CD4-positive, alpha-beta memory T cell (primary cell): ENCODE measurements around the gene SDE2. TPM values are rescaled to one million over a fixed set of nuclear protein-coding genes. Genes with fewer than 3 reads are reported as not detected.
"Not testable (repeated sequence)": the region's sequence is repeated elsewhere in the genome, so short reads cannot be mapped to it uniquely, and the experiment has no call there.

Experiments used
- CTCF ChIA-PET: fragments of 350-600 bp; sonication (Branson Sonifier 250); formaldehyde crosslinking; loops from one replicate; lab custom pipeline; 2021; ENCODE audit warnings: inconsistent platforms; ENCODE audit not compliant: partially characterized antibody; lab: Charles Lee
- POLR2A ChIA-PET: fragments of 350-600 bp; sonication (Branson Sonifier 250); formaldehyde crosslinking; loops from one replicate; lab custom pipeline; 2021; ENCODE audit not compliant: partially characterized antibody; lab: Charles Lee
- DNase-seq, 5 donors: peaks; one replicate each; pipeline versions ENCODE4 v3.0.0 to v3.0.0-alpha.2; 2020 to 2022; ENCODE audit warnings: mixed read lengths in 1 of 5
- H3K27ac ChIP-seq: one replicate; pipeline ENCODE4 v1.7.0; 2013; ENCODE audit warnings: low read depth, low read length
- H3K27me3 ChIP-seq: 2 replicates; pipeline ENCODE4 v1.7.0; 2013; ENCODE audit warnings: mild to moderate bottlenecking, low read length, moderate library complexity; ENCODE audit not compliant: insufficient read depth
- H3K36me3 ChIP-seq: 2 replicates; pipeline ENCODE4 v1.7.0; 2013; ENCODE audit warnings: mild to moderate bottlenecking, low read length, moderate library complexity; ENCODE audit not compliant: insufficient read depth
- H3K4me1 ChIP-seq: 2 replicates; pipeline ENCODE4 v1.7.0; 2013; ENCODE audit warnings: mild to moderate bottlenecking, low read length, moderate library complexity; ENCODE audit not compliant: insufficient read depth
- H3K4me3 ChIP-seq, 2 donors: one replicate each; pipeline ENCODE4 v1.7.0; 2013; ENCODE audit warnings: low read length in 2 of 2, mild to moderate bottlenecking in 1 of 2
- H3K9me3 ChIP-seq, 2 donors: one replicate each; pipeline ENCODE4 v1.7.0; 2013; ENCODE audit warnings: low read length in 2 of 2, control low read depth in 1 of 2; ENCODE audit not compliant: control insufficient read depth in 1 of 2
- H3K27ac Mint-ChIP-seq, 7 donors: one replicate each; pipeline ENCODE4 v1.8.0; 2020 to 2021; ENCODE audit warnings: mixed read lengths in 7 of 7, mild to moderate bottlenecking in 6 of 7, inconsistent platforms in 3 of 7, moderate library complexity in 3 of 7
- H3K27me3 Mint-ChIP-seq, 2 donors: one replicate each; pipeline ENCODE4 v1.8.0; 2020 to 2021; ENCODE audit warnings: mixed read lengths in 2 of 2
- H3K36me3 Mint-ChIP-seq, 2 donors: one replicate each; pipeline ENCODE4 v1.8.0; 2020 to 2021; ENCODE audit warnings: mixed read lengths in 2 of 2, inconsistent platforms in 1 of 2, mild to moderate bottlenecking in 1 of 2
- H3K4me1 Mint-ChIP-seq, 4 donors: one replicate each; pipeline ENCODE4 v1.8.0; 2020 to 2021; ENCODE audit warnings: mixed read lengths in 4 of 4, mild to moderate bottlenecking in 1 of 4
- H3K4me3 Mint-ChIP-seq, 8 donors: one replicate each; pipeline ENCODE4 v1.8.0; 2020 to 2021; ENCODE audit warnings: mixed read lengths in 8 of 8, mild to moderate bottlenecking in 7 of 8, moderate library complexity in 6 of 8, inconsistent platforms in 3 of 8
- H3K9me3 Mint-ChIP-seq, 8 donors: one replicate each; pipeline ENCODE4 v1.8.0; 2020 to 2021; ENCODE audit warnings: mixed read lengths in 8 of 8, mild to moderate bottlenecking in 5 of 8, inconsistent platforms in 3 of 8, moderate library complexity in 1 of 8
- intact Hi-C: fragments of 100-400 bp; cut with micrococcal nuclease; formaldehyde crosslinking; loops from one replicate; pipeline ENCODE4 v1.15.1; 2023
- polyA plus RNA-seq, 2 donors: library from polyadenylated mRNA; unstranded; fragments of 300-500 nt; fragmentation: Illumina TruSeq; gene quantifications; one replicate each; pipeline ENCODE4 v1.2.3, GENCODE V29; 2021
- total RNA-seq, 2 experiments: library from RNA; stranded (reverse); gene quantifications; one replicate each; pipeline ENCODE4 v1.2.3, GENCODE V29; 2021

Gene SDE2
- total and polyA plus RNA-seq, 4 experiments from 2014 or later = 10.0 to 21.2 (median 20.0) TPM

GRCh38 chr1:225940385-225941151 lies 58.6 kb downstream of the SDE2 start:
- intact Hi-C loops = no loop called here
- Mint-ChIP-seq H3K4me1 (peaks cover 3 to 16% (median 10%) of the 10 kb centered on the region in 4 donors), H3K9me3 (no peaks in the 10 kb centered on the region), H3K27me3 (peaks cover 0 to 3% of the 10 kb centered on the region in 2 donors), H3K27ac (no peak overlapping the region), H3K4me3 (no peak overlapping the region), H3K36me3 (no peaks in the 10 kb centered on the region)
- Histone ChIP-seq H3K4me3 (no peak overlapping the region), H3K27me3 (no peaks in the 10 kb centered on the region), H3K27ac (no peak overlapping the region), H3K4me1 (peaks cover 10% of the 10 kb centered on the region), H3K9me3 (no peaks in the 10 kb centered on the region), H3K36me3 (no peaks in the 10 kb centered on the region)
- no peak for DNase-seq
- ChIA-PET CTCF (no interaction called here), POLR2A (no interaction called here)

GRCh38 chr1:225939939-225940310 lies 59.2 kb downstream of the SDE2 start:
- not testable (repeated sequence) for DNase-seq

GRCh38 chr1:225939097-225939938 lies 59.8 kb downstream of the SDE2 start:
- DNase-seq, H3K9me3 Mint-ChIP-seq, H3K9me3 ChIP-seq, CTCF ChIA-PET, H3K27ac Mint-ChIP-seq, H3K4me3 Mint-ChIP-seq, H3K4me1 ChIP-seq, H3K36me3 Mint-ChIP-seq, H3K36me3 ChIP-seq, H3K27me3 ChIP-seq, H3K4me1 Mint-ChIP-seq, H3K4me3 ChIP-seq, H3K27ac ChIP-seq, H3K27me3 Mint-ChIP-seq, intact Hi-C loops: not testable (repeated sequence)
- POLR2A ChIA-PET = interaction anchor here (0.9 kb wide), 1 partner anchor 18 kb away, joined by 3 read pairs; no protein-coding TSS in a partner anchor

More at GRCh38 chr1:225939939-225940310, 59.2 kb downstream of the SDE2 start:
- H3K4me3 Mint-ChIP-seq, H3K27me3 Mint-ChIP-seq, H3K36me3 ChIP-seq, H3K36me3 Mint-ChIP-seq, H3K27ac ChIP-seq, H3K27ac Mint-ChIP-seq, H3K4me1 ChIP-seq, H3K27me3 ChIP-seq, H3K9me3 Mint-ChIP-seq, intact Hi-C loops, H3K9me3 ChIP-seq, H3K4me3 ChIP-seq, H3K4me1 Mint-ChIP-seq, POLR2A ChIA-PET, CTCF ChIA-PET: not testable (repeated sequence)

- no peaks in the 10 kb centered on the region for H3K4me1 ChIP-seq
- H3K4me3 ChIP-seq = no peak overlapping the region
- H3K9me3 ChIP-seq = no peaks in the 10 kb centered on the region
- Mint-ChIP-seq H3K27me3 (peaks cover 0 to 3% of the 10 kb centered on the region in 2 donors), H3K36me3 (no peaks in the 10 kb centered on the region), H3K27ac (peak overlapping the region in 1 of 7 donors; percentile 9), H3K9me3 (no peaks in the 10 kb centered on the region), H3K4me3 (no peak overlapping the region), H3K4me1 (peaks cover 0 to 2% (median 0%) of the 10 kb centered on the region in 4 donors)
- no peaks in the 10 kb centered on the region for H3K36me3 ChIP-seq
- H3K27me3 ChIP-seq = no peaks in the 10 kb centered on the region
- no peak overlapping the region for H3K27ac ChIP-seq
- ChIA-PET POLR2A (no interaction called here), CTCF (no interaction called here)
- no peak for DNase-seq
- intact Hi-C loops = no loop called here
Observed at GRCh38 chr1:225937048-225937968, 61.8 kb downstream of the SDE2 start.

GRCh38 chr1:225936523-225936922 lies 62.6 kb downstream of the SDE2 start:
- POLR2A ChIA-PET = interaction anchor here (0.6 kb wide), 1 partner anchor 95 kb away, joined by 3 read pairs; no protein-coding TSS in a partner anchor
- Mint-ChIP-seq H3K4me1 (peaks cover 0 to 2% (median 0%) of the 10 kb centered on the region in 4 donors), H3K27ac (no peak overlapping the region)

GRCh38 chr1:225936086-225936485 lies 63.1 kb downstream of the SDE2 start:
- intact Hi-C loops, H3K9me3 ChIP-seq, H3K4me1 Mint-ChIP-seq, DNase-seq, H3K27me3 Mint-ChIP-seq, H3K4me3 Mint-ChIP-seq, H3K36me3 Mint-ChIP-seq, H3K27ac ChIP-seq, H3K27me3 ChIP-seq, H3K27ac Mint-ChIP-seq, CTCF ChIA-PET, H3K4me3 ChIP-seq, H3K36me3 ChIP-seq, H3K4me1 ChIP-seq, H3K9me3 Mint-ChIP-seq: not testable (repeated sequence)
- POLR2A ChIA-PET = interaction anchor here (0.6 kb wide), 1 partner anchor 94 kb away, joined by 3 read pairs; no protein-coding TSS in a partner anchor

More at GRCh38 chr1:225936523-225936922, 62.6 kb downstream of the SDE2 start:
- CTCF ChIA-PET = no interaction called here
- no peak for DNase-seq
- Mint-ChIP-seq H3K27me3 (peaks cover 0 to 3% of the 10 kb centered on the region in 2 donors), H3K9me3 (no peaks in the 10 kb centered on the region), H3K4me3 (no peak overlapping the region), H3K36me3 (no peaks in the 10 kb centered on the region)
- Histone ChIP-seq H3K27me3 (no peaks in the 10 kb centered on the region), H3K27ac (no peak overlapping the region), H3K4me3 (no peak overlapping the region), H3K4me1 (no peaks in the 10 kb centered on the region), H3K9me3 (no peaks in the 10 kb centered on the region), H3K36me3 (no peaks in the 10 kb centered on the region)
- intact Hi-C loops = no loop called here
